ENCODE data around the gene CST7.

The CST7 gene

DNA sequence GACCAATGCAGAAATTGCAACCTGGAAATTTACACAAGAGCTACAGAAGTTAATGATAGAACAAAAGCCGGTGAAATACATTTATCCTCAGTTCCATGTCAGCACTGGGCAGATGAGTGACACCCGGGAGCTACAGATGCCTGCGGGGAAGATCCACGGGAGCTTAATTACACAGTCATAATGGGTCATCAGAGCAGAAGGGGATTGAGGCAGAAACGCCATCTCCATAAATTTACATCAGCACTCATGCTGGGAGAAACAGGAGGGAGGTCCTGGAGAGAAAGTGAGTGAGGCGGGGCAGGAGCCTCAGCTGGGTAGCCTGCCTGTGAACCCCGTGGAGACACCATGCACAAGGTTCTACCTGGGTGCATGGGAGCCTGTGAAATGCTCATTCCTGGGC is 37.6 kb upstream of the CST7 start:
- TF ChIP-seq EZH2phosphoT487 (IDR thresholded peaks at IDR 0.05; ENCODE audit: low read length) (no peak), CTCF (IDR thresholded peaks at IDR 0.05; ENCODE audit: low read length) (no peak), EZH2 (optimal IDR thresholded peaks at IDR 0.05; ENCODE audit: low read depth, low read length) (no peak)
- Histone ChIP-seq H3F3A (ENCODE audit: insufficient read depth, low read length) (no peaks in the 10 kb centered on the region), H3K4me2 (ENCODE audit: low read depth, low read length) (no peak overlapping the region), H4K20me1 (ENCODE audit: insufficient read depth, low read length) (no peaks in the 10 kb centered on the region), H3K4me3 (ENCODE audit: low read length) (no peak overlapping the region), H3K27me3 (replicated peaks; ENCODE audit: insufficient read depth, low read length) (no peaks in the 10 kb centered on the region), H3K27ac (ENCODE audit: low read length) (no peak overlapping the region), H3K9ac (ENCODE audit: low read length) (no peak overlapping the region), H3K79me2 (ENCODE audit: low read length) (no peaks in the 10 kb centered on the region), H3K9me2 (replicated peaks; ENCODE audit: insufficient read depth, low read length) (no peaks in the 10 kb centered on the region), H3K36me3 (replicated peaks; ENCODE audit: insufficient read depth, low read length) (no peaks in the 10 kb centered on the region), H3K9me3 (replicated peaks; ENCODE audit: insufficient read depth, low read length) (no peaks in the 10 kb centered on the region), H2AFZ (ENCODE audit: low read length) (no peak overlapping the region), H3K4me1 (ENCODE audit: low read length) (no peaks in the 10 kb centered on the region)
- no peak for DNase-seq

GRCh38 chr20:24912397-24913075 is 36.5 kb upstream of the CST7 start:
- Histone ChIP-seq H3K9me2 (replicated peaks; ENCODE audit: insufficient read depth, low read length) (no peaks in the 10 kb centered on the region), H3K79me2 (ENCODE audit: low read length) (no peaks in the 10 kb centered on the region), H3K27ac (ENCODE audit: low read length) (no peak overlapping the region), H3K9me3 (replicated peaks; ENCODE audit: insufficient read depth, low read length) (no peaks in the 10 kb centered on the region), H3K4me3 (ENCODE audit: low read length) (no peak overlapping the region), H2AFZ (ENCODE audit: low read length) (no peak overlapping the region), H4K20me1 (ENCODE audit: insufficient read depth, low read length) (no peaks in the 10 kb centered on the region), H3K4me2 (ENCODE audit: low read depth, low read length) (no peak overlapping the region), H3K36me3 (replicated peaks; ENCODE audit: insufficient read depth, low read length) (no peaks in the 10 kb centered on the region), H3K4me1 (ENCODE audit: low read length) (no peaks in the 10 kb centered on the region), H3K9ac (ENCODE audit: low read length) (no peak overlapping the region), H3K27me3 (replicated peaks; ENCODE audit: insufficient read depth, low read length) (no peaks in the 10 kb centered on the region), H3F3A (ENCODE audit: insufficient read depth, low read length) (no peaks in the 10 kb centered on the region)
- TF ChIP-seq EZH2 (optimal IDR thresholded peaks at IDR 0.05; ENCODE audit: low read depth, low read length), result no peak
- TF ChIP-seq EZH2phosphoT487 (IDR thresholded peaks at IDR 0.05; ENCODE audit: low read length), result no peak
- TF ChIP-seq CTCF (IDR thresholded peaks at IDR 0.05; ENCODE audit: low read length), result no peak
- DNase-seq, result no peak

- Histone ChIP-seq H3K9me2 (replicated peaks; ENCODE audit: insufficient read depth, low read length) (no peaks in the 10 kb centered on the region), H3K36me3 (replicated peaks; ENCODE audit: insufficient read depth, low read length) (no peaks in the 10 kb centered on the region), H3K4me1 (ENCODE audit: low read length) (peaks cover 4% of the 10 kb centered on the region), H2AFZ (ENCODE audit: low read length) (no peak overlapping the region), H4K20me1 (ENCODE audit: insufficient read depth, low read length) (no peaks in the 10 kb centered on the region), H3K4me3 (ENCODE audit: low read length) (no peak overlapping the region), H3F3A (ENCODE audit: insufficient read depth, low read length) (no peaks in the 10 kb centered on the region), H3K27me3 (replicated peaks; ENCODE audit: insufficient read depth, low read length) (no peaks in the 10 kb centered on the region), H3K79me2 (ENCODE audit: low read length) (no peaks in the 10 kb centered on the region), H3K27ac (ENCODE audit: low read length) (no peak overlapping the region), H3K9me3 (replicated peaks; ENCODE audit: insufficient read depth, low read length) (no peaks in the 10 kb centered on the region), H3K9ac (ENCODE audit: low read length) (no peak overlapping the region), H3K4me2 (ENCODE audit: low read depth, low read length) (no peak overlapping the region)
- no peak for DNase-seq
- TF ChIP-seq EZH2 (optimal IDR thresholded peaks at IDR 0.05; ENCODE audit: low read depth, low read length) (no peak), CTCF (IDR thresholded peaks at IDR 0.05; ENCODE audit: low read length) (no peak), EZH2phosphoT487 (IDR thresholded peaks at IDR 0.05; ENCODE audit: low read length) (no peak)
These were observed 35.9 kb upstream of the CST7 start for GRCh38 chr20:24913076-24913628.
